SIG-M5 treated with dmso at 0.1 percent for 504 hours (cell line): ENCODE measurements around the gene CORO7.

Experiments used
- DNase-seq: peaks from one replicate; lab custom pipeline; 2025; ENCODE audit not compliant: unreplicated experiment; lab: John Stamatoyannopoulos, UW

The CORO7 gene

DNA sequence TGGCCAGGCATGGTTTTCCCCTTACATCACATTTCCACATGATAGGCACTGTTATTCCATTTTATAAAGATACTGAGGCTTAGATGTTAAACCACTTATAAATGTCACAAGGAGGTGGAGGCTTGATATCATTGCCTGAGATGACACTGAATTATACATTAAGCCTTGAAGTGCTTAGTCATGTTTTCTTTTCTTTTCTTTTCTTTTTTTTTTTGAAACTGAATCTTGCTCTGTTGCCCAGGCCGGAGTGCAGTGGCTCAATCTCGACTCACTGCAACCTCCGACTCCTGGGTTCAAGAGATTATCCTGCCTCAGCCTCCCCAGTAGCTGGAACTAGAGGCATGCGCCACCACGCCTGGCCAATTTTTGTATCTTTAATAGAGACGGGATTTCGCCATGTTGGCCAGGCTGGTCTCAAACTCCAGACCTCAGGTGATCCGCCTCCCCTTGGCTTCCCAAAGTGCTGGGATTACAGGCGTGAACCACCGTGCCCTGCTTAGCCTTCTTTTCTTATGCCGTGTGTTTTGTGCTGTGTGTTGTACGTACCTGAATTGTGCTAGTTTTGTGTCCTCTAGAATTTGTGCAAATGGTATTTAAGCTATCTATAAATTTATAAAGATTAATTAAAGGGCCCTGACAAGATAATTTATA, 10.5 kb upstream of the CORO7 start:
- DNase-seq: no peak

DNA sequence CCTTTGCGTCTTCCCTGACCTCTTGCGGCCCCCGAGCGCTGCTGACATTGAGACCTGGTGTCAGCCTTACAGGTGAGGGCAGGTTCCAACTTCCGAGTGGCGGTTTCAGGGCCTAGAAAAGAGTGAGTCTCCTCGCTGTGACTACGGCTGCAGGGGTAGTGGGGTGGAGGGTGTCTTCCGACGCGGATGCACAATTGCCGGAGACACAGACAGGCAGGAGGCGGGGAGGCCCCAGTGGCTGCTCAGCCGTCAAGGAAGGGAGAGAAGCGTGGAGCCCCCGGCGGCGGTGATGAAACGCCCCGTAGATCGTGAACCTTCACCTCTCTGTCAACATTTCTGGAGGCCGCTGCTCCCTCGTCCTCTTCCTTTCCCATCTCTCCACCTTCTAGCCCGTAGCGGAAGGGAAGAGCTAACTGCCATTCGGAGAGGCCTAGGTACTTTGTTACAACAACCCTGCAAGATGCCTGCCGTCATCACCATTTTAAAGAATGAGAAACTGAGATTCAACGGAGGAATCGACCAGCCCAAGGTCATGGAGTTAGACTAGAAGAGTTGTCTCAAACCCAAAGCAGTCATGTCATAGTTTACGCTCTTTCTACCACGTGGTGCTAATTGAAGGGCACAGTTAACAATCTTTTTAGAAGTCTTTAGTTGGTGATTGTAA, 9.8 kb upstream of the CORO7 start:
- no peak for DNase-seq

DNA sequence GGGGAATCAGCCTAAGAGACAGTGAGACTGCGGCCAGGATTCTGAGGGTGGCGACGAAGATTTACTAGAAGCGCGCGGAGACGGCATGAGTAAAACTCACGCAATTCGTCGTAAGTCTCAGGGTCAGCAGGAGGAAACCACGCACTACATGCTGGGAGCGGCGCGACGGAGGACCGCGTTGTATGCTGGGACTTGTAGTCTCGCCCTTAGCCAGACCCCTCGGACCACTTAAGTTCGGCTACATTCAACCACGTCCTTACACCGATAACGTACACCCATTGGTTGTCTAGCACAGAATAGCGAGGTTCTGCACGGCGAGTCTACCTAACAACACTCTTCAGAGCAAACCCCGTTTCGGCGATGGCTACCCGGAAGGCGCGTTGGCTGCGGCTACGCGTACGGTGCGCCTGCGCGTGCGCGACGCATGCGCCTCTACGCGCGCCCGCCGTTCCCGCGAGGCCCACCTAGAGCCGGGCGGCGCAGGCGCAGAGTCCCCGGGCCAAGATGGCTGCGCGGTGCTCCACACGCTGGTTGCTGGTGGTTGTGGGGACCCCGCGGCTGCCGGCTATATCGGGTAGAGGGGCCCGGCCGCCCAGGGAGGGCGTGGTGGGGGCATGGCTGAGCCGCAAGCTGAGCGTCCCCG, 9.1 kb upstream of the CORO7 start, which contains the start of gene DNAJA3:
Gene DNAJA3, plus strand, starts transcription at position 491 of the 643 bp plus-strand sequence. Its CDS starts 14 bp downstream, at position 505.
- peak; percentile 91 for DNase-seq

DNA sequence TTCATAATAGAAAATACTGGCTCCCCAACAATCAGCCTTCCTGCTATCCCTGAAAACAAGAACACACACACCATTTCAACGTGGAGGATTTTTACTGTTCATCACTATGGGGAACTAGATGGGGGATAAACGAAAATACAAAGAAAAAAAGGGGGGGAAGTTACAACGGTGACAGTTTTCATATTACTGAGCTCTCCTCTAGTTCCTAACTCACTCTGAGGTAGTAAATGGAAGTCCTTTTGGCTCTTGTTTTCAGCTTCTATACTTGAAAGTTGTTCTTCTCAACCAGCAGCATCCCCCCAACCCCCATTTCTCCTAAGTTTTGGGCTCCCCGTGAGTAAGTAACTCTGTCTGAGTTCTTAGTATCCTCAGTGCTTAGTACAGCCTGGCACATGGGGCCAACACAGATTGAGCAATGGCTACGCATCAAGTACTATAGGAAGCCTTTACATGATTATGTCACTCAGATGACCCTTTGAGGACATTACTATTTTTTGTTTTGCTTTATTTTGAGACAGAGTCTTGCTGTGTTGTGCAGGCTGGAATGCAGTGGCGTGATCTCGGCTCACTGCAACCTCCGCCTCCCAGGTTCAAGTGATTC, 4.2 kb upstream of the CORO7 start:
- peak; percentile 68 for DNase-seq

DNA sequence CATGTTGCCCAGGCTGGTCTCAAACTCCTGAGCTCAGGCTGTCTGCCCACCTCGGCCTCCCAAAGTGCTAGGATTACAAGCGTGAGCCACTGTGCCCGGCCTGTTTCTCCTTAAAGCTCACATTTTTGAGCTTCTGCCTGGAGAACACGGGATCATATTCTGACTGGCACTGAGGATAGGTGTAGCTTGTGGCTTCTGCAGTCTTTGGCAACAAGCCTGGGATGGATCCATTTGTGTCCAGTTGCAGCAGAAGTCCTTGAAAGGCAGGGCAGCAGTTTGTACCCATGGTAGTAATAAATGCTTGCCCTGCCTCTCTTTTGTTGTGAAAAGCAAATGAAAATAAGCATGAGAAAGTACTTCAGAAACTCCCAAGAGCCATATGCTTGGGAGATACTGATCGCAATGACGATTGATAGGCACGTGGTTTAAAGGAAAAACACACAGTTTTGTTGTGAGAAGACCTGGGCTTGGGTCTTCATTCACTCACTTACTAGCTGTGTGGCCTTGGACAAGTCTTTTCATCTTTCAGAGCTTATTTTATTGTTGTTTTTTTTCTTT, 3.1 kb upstream of the CORO7 start:
- DNase-seq: no peak

DNA sequence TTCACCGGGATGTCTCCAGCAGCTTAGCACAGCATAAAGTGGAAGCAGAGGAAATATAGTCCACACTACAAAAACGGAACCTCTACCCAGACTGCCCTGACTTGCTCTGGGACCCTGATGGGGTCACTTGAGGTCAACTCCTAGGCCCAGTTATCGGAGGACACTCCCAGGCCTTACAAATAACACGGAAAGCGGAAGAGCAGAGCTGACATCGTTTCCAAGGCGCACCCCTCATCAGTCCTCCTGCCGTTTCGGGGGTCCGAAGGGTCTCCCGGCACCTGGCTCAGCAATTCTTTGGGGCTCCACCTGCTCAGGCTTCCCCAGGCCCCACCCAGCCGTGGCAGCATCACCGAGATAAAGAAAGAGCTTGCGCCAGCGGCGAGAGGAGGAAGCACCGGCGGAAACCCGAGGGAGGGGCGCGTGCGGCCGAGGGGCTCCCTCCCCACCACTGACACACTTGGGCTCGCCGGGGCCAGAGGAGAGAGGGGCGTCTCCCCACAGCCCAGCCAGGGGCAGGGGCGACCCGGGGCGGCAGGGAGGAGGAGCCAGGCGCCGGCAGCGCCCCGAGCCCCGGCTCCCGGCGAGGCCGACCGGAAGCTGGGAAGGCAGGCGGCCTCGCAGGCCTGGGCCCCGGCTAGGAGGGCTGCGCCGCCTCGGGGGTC, 727 bp downstream of the CORO7 start:
- peak; percentile 84 for DNase-seq

DNA sequence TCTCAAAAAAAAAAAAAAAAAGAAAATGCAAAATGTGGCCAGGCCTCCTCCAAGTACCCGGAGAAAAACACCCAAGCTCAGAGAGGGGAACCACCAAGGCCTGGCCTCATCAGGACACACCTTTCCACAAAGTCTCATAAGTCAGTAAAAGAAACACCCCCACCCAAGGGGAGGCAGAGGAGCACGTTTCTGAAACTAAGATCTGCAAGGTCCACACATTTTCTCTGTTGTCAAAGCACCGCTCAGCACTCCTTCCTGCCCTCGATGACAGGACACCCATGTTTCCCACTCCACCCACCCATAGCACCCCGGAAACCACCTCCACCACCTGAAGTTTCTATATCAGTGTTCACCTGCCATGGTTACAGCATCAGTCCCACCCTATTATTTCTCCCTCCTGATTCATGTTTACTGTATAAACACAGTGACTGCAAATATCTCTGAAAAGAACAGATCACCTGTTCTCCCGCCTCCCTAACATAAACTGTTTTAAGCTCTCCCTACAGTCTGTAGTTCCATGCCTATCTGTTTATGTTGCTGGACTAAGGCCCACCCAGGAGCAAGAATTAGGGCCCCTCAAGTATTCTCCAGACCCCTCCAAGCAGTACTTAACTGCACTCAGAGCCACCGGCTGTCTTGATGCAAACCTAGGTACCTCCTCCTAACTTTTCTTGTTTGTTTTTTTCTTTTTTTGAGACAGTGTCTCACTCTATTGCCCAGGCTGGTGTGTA, 2.0 kb downstream of the CORO7 start:
- DNase-seq: no peak

DNA sequence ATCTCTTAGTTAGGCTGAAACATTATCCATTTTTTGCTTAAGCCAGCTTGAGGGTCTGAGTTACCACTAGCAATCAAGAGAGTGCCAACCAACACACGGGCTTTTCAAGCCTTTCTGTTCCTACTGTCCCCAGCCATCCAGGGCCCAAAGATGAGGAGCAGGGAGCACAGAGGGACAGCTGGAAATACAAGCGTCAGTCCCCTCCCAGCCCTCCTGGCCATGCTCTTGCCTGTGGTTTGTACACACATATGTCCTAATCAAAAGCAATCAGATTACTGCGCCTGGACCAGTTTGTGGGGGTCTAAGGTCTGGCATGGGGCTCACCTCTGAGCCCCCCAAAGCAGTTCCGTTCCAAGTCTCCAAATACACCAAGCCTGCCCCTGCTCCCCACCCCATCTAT, 3.5 kb downstream of the CORO7 start:
- DNase-seq: no peak

DNA sequence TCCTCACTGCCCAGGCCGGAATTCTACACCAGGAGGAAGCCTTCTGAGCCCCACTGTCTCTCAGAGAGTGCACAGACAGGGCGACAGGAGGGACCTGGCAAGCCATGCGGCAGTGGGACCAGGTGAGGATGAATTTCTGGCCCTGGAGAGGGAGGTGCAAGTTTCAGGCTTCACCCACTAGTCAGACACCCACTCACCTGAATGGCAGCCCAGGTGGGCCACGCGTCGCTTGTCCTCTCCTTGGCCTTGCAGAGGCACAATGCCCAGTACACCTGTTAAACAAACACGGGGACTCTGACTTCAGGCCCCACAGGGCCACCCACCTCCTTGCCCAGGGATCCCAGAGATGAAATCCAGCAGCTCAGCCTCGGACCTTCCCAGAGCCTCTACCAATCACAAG, 4.2 kb downstream of the CORO7 start:
- DNase-seq: no peak

DNA sequence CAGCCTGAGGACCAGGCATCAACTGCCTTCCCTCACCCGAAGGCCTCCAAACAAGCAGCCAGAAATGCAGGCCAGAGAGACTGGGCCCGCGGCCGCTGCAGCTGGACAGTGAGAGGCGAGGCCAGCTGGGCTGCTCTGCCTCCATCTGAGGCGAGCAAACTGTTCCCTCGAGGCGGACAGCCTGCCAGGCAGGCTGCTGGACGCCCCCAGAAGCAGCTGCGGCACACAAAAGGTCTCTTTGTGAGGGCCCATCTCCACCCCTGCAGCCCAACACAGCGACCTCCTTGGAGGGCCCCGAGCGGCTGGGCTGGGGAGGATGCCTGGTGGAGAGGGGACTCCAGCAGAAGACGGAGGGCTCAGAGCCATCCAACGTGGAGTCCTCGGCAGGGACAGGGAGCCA, 4.7 kb downstream of the CORO7 start:
- no peak for DNase-seq

DNA sequence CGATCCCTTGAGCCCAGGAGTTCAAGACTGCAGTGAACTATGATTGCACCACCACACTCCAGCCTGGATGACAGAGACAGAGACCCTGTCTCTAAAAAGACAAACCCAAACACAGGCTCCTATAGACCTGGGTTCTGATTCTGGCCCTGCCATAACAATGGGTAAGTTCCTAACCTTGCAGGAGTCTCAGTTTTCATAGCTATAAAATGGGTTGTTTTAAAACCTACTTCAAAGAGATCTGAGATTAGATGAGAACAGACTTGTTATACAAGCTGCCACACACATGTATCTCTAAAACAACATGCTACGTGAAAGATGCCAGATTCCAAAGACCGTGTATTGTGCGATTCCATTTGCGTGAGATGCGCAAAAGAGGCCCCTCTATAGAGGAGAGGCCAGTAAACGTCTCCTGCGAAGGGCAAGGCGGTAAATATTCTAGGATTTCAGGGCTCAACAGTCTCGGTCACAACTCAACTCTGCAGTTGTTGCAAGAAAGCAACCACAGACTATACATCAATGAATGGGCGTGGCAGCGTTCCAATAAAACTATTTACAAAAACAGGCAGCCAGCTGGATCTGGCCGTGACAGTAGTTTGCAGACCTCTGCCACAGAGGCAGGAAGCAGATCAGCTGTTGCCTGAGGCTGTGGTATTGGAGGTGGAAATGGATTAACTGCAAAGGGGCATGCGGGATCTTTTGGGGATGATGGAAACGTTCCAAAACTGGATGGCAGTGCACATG, 5.9 kb downstream of the CORO7 start:
- DNase-seq: no peak

DNA sequence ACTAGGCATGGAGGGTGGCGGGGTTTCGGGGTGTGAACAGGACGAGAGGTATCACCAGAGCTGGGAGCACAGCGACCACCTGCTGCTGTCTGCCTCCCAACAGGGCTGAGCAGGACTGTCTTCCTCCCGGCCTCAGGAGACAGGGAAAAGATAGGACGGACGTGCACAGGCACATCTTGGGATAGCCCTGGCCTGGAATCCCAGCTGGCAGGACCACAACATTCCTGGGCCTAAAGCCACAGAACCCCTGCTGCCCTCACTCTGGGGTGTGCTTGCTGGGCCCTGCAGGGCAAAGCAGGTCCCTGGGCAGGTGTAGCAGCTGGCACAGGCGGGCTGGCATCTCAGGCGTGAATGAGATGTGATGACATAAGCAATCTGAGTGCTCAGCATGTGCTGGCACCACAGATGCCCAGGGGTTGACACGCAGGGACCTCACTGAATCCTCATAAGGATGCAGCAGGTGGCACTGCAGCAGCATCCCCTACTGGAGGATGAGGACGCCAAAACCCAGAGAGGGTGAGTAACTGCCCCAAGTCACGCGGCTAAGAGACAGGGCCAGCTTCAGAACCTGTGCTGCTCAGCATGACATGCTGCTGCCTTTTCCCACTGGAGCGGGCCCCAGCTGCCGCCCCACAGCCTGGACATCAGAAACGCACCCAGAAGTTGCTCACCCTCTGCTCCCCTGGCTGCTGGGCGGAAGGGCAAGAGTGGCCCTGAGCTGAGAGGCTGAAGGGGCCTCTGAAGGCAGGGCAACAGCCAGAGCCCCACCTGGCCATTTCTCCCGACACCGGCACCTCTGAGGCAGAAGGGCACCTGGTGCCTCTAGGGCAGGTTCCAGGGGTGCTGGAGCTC, 7.1 kb downstream of the CORO7 start:
- DNase-seq: no peak

DNA sequence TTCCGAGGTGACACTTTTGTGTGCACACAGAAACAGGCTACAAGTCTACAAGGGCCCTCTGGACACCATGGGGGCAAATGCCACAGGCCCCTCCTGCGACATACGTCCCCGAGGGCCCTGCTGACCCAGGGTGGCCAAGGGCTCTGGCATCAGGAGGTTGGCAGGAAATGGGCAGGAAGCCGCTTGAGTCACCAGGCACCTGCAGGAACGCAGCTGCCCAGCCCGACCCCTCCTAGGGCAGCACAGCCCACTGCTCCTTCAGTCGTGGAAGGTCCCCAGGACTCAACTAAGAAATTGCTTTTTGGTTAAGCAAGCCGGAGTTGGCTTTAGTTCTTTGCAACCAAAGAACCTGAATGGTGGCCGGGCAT, 8.1 kb downstream of the CORO7 start:
- DNase-seq: no peak

DNA sequence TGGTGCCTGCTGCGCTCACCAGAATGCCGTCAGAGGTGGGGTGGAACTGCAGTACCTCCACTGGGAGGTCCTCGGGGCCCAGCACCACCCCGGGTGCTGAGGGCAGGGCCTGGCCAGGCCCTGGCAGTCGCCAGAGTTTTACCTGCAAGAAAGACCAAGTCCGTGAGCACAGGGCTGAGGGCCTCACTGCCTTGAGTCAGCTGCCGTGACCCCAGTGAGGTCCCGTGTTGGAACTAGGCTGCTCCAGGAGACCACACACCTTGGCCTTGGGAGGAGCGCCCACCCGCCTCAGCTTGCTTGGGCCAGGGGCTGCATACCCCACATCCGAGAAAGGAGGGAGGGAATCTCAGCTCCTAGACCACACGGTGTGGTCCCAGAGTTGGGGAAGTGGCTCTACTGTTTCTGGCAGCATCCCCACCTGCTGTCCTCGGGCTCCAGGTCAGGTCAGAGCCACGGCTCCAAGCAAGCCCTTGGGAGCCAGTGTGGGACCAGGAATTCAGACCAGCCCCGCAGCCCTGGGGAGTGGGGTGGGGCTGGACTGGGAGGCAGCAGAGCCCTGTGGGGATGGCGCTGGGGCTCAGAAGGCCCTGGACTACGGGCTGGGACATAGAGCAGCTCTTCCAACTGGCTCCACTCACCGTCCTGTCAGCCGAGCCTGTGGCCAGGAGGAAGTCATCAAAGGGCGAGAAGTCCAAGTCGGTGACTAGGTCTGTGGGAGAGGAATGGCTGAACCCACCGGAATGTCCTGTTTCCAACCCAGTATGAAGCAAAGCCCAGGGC, 8.7 kb downstream of the CORO7 start:
- DNase-seq: no peak

DNA sequence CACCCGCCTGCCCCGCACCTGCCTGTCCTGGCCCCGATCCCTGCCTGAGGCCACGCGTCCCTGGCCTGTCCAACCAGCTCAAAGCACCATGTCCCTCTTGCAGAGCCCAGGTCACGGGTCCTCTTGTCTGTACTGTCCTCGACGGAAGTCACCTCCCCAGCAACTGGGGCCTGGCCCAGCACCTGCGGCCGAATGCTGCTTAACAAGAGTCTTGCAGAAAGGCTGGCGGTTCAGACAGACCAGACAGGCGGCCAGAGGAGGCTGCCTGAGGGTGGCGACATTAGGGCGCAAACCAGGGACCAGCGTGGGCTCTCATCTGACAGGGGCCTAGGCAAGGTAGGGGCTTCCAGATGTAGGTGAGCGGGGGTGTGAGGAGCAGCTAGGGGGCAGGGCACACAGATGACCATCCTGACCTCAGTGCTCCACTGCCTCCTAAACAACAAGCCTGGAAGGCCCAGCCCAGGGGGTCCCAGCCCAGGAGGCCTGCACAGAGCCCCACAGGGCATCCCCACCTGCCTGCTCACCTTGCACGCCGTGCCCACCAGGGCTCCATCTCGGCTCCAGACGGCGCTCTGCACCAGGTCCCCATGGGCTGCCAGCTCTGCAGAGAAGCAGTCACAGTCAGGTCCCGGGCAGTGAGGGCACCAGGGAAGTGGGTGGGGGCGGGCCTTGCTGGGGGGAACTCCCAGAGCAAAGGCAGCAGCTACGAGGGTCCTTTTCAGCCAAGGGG, 11.3 kb downstream of the CORO7 start:
- no peak for DNase-seq

DNA sequence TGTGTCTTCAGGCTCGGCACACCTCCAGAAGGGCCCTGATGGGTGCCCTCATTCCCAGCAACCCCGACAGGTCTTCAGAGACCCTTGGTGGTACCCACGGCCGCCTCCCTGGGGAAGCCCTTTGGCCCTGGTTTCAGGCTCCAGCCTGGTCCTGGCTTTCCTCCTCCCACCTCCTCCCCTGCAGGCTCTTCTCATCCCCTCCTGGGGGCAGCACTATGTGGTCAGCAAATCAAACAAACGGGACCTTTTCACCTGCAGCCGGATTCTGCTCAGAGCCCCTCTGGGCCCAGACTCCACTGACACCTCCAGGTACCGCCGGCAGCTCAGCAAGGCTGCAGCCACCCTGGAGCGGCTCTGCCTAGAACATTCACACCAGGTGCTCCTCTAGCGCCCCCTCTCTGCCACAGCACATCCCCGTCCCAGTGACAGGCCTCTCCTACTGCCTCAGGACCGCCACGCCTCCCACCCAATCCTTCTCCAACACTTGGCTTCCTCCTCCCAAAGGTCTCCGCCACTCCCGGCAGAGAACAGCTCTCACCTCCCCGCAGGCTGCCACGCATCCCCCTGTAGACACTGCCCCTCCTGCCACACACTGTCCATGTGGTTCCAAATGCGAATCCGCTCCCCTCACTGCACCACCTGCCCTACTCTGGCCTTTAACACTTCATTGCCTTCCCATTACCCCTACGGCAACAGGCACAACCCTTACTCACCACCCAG, 12.0 kb downstream of the CORO7 start:
- peak; percentile 16 for DNase-seq
